Heart right ventricle (tissue), 16 donors: ENCODE measurements around the gene SNX33. TPM values are rescaled to one million over a fixed set of nuclear protein-coding genes. Genes with fewer than 3 reads are reported as not detected.
A peak's percentile ranks its signal among the peaks of the same experiment; 100 is the strongest.

Source experiments
- ATAC-seq, 8 donors: fragments of 200-7000 bp; cut with Tn5 transposase; one replicate each; pipeline ENCODE4 v1.9.1; 2020; ENCODE audit warnings: mild to moderate bottlenecking in 8 of 8, moderate library complexity in 8 of 8, moderate number of reproducible peaks in 1 of 8
- DNase-seq, 2 donors: peaks; one replicate each; pipeline ENCODE4 v3.0.0-alpha.2; 2020
- H3K27ac ChIP-seq, 10 donors: fragments of 200-600 bp; sonication (generic) in 2 of 10; one replicate each; pipeline versions ENCODE4 v1.5.0 to v1.8.0; 2020 to 2022; ENCODE audit warnings: mild to moderate bottlenecking in 3 of 10
- H3K27me3 ChIP-seq, 7 donors: fragments of 200-600 bp; one replicate each; pipeline ENCODE4 v1.8.0; 2021 to 2022; ENCODE audit warnings: mild to moderate bottlenecking in 2 of 7
- H3K36me3 ChIP-seq, 9 donors: fragments of 200-600 bp; sonication (generic) in 1 of 9; one replicate each; pipeline versions ENCODE4 v1.5.0 to v1.8.0; 2020 to 2022; ENCODE audit warnings: mild to moderate bottlenecking in 2 of 9
- H3K4me1 ChIP-seq, 9 donors: fragments of 200-600 bp; sonication (generic) in 1 of 9; one replicate each; pipeline versions ENCODE4 v1.5.0 to v1.8.0; 2020 to 2022; ENCODE audit warnings: mild to moderate bottlenecking in 4 of 9
- H3K4me3 ChIP-seq, 10 donors: fragments of 200-600 bp; sonication (generic) in 2 of 10; one replicate each; pipeline versions ENCODE4 v1.5.0 to v1.8.0; 2020 to 2022; ENCODE audit warnings: mild to moderate bottlenecking in 7 of 10, moderate library complexity in 2 of 10
- H3K9me3 ChIP-seq, 11 donors: fragments of 200-600 bp in 10 of 11; sonication (generic) in 2 of 11; one replicate each; pipeline versions ENCODE4 v1.5.0 to v1.8.0; 2013 to 2022; ENCODE audit warnings: mild to moderate bottlenecking in 2 of 11, control low read depth in 1 of 11, moderate library complexity in 1 of 11
- WGBS, 2 donors: extraction: QIAGEN DNeasy Blood & Tissue Kit; methylation state at CpG; one replicate each; pipeline ENCODE4 v1.1.7; 2013; ENCODE audit warnings: inconsistent platforms in 1 of 2; 5-methylcytosine and 5-hydroxymethylcytosine counted together
- intact Hi-C, 10 donors: fragments of 100-400 bp; cut with DNase I; formaldehyde crosslinking; loops; one replicate each; pipeline versions ENCODE4 v1.11.1 to v1.14.2; 2022
- long read RNA-seq, 3 donors: library from polyadenylated mRNA; unstranded; transcript quantifications; one replicate each; pipeline ENCODE4 v2.0.0, GENCODE V29; 2020 to 2021
- polyA plus RNA-seq, 2 donors: library from polyadenylated mRNA; stranded (reverse); fragments of 200-250 nt; gene quantifications; one replicate each; pipeline ENCODE4 v1.2.3, GENCODE V29; 2013
- total RNA-seq, 10 donors: library from RNA; stranded (reverse); fragmentation: NEBNext Ultra II Directional in 3 of 10; extraction: Animal tissue kit (Norgen Biotek cat#: 25700) in 3 of 10; gene quantifications; one replicate each; pipeline versions ENCODE4 v1.2.1 to v1.2.4, GENCODE V29; 2021 to 2023
- TF ChIP-seq, protein P1 (sequence below), 9 donors: fragments of 200-600 bp; sonication (generic) in 2 of 9; IDR thresholded peaks; one replicate each; pipeline versions ENCODE4 v1.5.0 to v1.8.0; 2021 to 2022; ENCODE audit warnings: antibody characterized with exemption in 9 of 9, mild to moderate bottlenecking in 5 of 9, moderate library complexity in 1 of 9
- donor health status: Arrhythmogenic right ventricular cardiomyopathy.
- donor health status: ischemic (EF 13 %, LVEDD 7.1; RV severe dilation, severe dysfunction).
- donor health status: healthy with polysubstance abuse.
- donor health status: DM: no; HTN: yes; CAD: no.
- donor health status: DM: no; HTN: no; CAD: no.
- donor health status: ischemic (EF 25% LVEDD 6.9; RV normal size, moderate dysfunction).
- donor health status: ischemic (EF 25% LVEDD 5.7; RV mildly dilated, moderate dysfunction).
- donor health status: healthy.
- donor health status: DM: yes; HTN: yes; CAD: no.
- donor health status: Ischemic cardiomyopathy.
- donor health status: ischemic (EF 35%, LVEDD 5.7; RV mildly dilated, moderate dysfunction).
- donor health status: nonischemic (EF 11% LVEDD 7.7; RV severe dilation, severe dysfunction).
- donor health status: DM: yes; HTN: yes; CAD: no.
- donor health status: PGD.
- donor health status: ischemic (EF 29% LVEDD 5.4; RV normal size, mild dysfunction).
- donor health status: nonischemic (EF 23%, LVEDD 6.1; RV moderate dilation, normal function).

SNX33 gene, protein sequence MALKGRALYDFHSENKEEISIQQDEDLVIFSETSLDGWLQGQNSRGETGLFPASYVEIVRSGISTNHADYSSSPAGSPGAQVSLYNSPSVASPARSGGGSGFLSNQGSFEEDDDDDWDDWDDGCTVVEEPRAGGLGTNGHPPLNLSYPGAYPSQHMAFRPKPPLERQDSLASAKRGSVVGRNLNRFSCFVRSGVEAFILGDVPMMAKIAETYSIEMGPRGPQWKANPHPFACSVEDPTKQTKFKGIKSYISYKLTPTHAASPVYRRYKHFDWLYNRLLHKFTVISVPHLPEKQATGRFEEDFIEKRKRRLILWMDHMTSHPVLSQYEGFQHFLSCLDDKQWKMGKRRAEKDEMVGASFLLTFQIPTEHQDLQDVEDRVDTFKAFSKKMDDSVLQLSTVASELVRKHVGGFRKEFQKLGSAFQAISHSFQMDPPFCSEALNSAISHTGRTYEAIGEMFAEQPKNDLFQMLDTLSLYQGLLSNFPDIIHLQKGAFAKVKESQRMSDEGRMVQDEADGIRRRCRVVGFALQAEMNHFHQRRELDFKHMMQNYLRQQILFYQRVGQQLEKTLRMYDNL
- total RNA-seq (10 to 100 TPM in 4 of 10 donors, 1 to 10 TPM in 6; 7.6 to 14.8 (median 9.8) TPM), polyA plus RNA-seq (1 to 10 TPM; 7.4 to 8.1 TPM)
- long read RNA-seq, donor 1, full-length matches to known transcripts: 5 of 6 reads
- long read RNA-seq, donor 1, partial matches to known transcripts: 0 of 6 reads
- long read RNA-seq, donor 1, other reads (novel, unspliced or antisense): 1 of 6 reads
- long read RNA-seq, donor 2, full-length matches to known transcripts: 7 of 10 reads
- long read RNA-seq, donor 2, partial matches to known transcripts: 0 of 10 reads
- long read RNA-seq, donor 2, other reads (novel, unspliced or antisense): 3 of 10 reads
- long read RNA-seq, donor 3, full-length matches to known transcripts: 5 of 7 reads
- long read RNA-seq, donor 3, partial matches to known transcripts: 0 of 7 reads
- long read RNA-seq, donor 3, other reads (novel, unspliced or antisense): 2 of 7 reads

DNA sequence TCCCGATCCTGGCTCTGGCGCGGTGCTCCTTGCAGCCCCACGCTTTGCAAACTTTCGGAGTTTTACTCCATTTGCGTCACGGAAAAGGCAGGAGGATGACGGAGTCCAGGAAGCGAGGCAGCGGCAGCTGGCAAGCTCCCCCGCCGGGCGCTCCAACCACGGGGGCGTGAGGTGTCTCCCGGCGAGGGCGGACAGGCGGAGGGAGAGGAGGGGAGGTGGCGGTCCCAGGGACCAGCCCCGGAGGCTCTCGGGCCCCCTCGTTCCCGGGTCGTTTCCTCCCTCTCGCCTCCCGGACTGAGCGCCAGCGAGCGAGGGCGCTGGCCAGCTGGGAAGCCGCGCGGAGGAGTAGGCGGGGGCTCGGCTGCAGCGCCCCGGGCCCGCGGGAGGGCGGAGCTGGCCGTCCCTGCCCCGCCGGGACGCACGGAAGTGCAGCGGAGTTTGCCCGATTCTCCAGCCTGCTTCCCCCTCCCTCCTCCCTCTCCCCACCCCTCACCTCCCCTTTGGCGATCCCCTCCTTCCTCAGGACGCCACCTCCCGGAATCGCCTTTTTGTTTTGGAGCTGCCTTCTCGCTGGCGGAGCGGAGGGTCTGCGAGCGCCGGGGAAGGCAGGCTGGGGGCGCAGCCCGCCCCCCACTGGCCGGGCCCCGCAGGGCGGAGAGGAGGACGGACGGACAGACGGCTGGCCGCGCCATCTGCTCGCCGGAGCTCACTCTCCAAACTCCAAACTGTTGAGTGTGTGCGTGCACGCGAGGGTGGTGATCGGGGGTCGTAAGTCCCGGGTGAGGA is at the start of gene SNX33:
TSS of gene SNX33 (plus strand) at position 543 of the 786 bp plus-strand sequence. CDS start 1,191 bp downstream, outside the sequence.
- Histone ChIP-seq H3K27me3 (peaks cover 0 to 5% (median 0%) of the 10 kb centered on the region in 7 donors), H3K27ac (peak within 1 kb of the TSS; percentile 90 to 98 (median 96)), H3K9me3 (no peaks in the 10 kb centered on the region), H3K36me3 (peaks cover 0 to 22% (median 0%) of the 10 kb centered on the region in 9 donors), H3K4me1 (peaks cover 33 to 59% (median 51%) of the 10 kb centered on the region in 9 donors), H3K4me3 (peak within 1 kb of the TSS; percentile 67 to 87 (median 77))
- TF ChIP-seq, protein P1, sequence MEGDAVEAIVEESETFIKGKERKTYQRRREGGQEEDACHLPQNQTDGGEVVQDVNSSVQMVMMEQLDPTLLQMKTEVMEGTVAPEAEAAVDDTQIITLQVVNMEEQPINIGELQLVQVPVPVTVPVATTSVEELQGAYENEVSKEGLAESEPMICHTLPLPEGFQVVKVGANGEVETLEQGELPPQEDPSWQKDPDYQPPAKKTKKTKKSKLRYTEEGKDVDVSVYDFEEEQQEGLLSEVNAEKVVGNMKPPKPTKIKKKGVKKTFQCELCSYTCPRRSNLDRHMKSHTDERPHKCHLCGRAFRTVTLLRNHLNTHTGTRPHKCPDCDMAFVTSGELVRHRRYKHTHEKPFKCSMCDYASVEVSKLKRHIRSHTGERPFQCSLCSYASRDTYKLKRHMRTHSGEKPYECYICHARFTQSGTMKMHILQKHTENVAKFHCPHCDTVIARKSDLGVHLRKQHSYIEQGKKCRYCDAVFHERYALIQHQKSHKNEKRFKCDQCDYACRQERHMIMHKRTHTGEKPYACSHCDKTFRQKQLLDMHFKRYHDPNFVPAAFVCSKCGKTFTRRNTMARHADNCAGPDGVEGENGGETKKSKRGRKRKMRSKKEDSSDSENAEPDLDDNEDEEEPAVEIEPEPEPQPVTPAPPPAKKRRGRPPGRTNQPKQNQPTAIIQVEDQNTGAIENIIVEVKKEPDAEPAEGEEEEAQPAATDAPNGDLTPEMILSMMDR (IDR thresholded peaks at IDR 0.05): peak; percentile 26 to 69 (median 52)
- ATAC-seq (peak; percentile 79 to 88 (median 82)), DNase-seq (peak; percentile 83 to 87)
- WGBS, 2 donors: 0 to 1% methylated on average over 56 to 76 of the region's 76 CpGs
- intact Hi-C loops: loop anchor here in 2 of 10 donors (2.0 to 10.0 kb wide), 2 partner anchors 195 to 257 kb away; partner anchors contain the start of gene FBXO22 (in 1 of the 2)

DNA sequence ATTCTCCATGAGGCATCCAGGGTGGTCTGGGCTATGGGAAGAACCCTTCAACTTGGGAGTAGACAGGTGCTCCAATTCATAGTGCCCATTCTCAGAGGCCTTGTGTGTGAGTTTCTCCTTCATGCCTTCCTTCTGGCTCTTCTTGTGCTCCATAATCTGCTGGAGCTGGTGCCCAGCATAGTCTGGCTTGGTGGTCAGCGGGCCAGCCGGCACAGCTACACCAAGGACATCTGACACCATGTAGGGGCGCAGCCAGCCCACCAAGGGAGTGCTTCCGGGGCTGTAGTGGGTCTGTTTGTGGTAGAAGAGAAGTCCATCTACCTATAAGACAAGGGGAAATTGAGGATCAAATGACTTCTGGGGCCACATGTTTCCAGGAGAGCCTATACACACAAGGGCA is 49.4 kb upstream of the SNX33 start:
- DNase-seq: no peak

DNA sequence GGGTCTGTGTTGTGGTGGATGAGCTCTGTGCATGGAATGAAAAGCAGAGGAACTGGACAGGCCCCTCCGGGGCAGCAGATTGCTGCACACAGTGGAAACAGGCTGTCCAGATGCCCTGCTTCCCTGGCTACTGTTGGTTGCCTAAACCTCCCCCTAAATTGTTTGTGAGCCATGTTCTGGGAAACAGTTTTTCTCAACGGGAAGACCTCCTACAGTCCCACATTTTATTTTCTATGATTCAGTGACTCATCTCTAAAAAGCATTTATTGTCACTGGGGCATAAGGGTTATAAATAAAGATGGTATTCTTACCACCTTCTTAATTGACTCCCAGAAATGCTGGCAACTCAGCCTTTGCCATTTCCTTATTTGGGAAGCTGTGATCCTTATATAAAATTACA is 48.3 kb upstream of the SNX33 start:
- Histone ChIP-seq H3K9me3 (no peaks in the 10 kb centered on the region), H3K27me3 (no peaks in the 10 kb centered on the region), H3K36me3 (peaks cover 0 to 98% (median 23%) of the 10 kb centered on the region in 9 donors), H3K4me1 (peaks cover 0 to 20% (median 13%) of the 10 kb centered on the region in 9 donors), H3K4me3 (no peak overlapping the region), H3K27ac (no peak overlapping the region)
- 67 to 73% methylated on average over 2 of the region's 2 CpGs for WGBS, 2 donors
- ATAC-seq (no peak), DNase-seq (no peak)
- intact Hi-C loops: loop anchor here in 1 of 10 donors (10.0 kb wide), 1 partner anchor 1315 kb away; no protein-coding TSS in a partner anchor
- TF ChIP-seq, protein P1 (IDR thresholded peaks at IDR 0.05): no peak

More for the DNA sequence above, 49.4 kb upstream of the SNX33 start:
- Histone ChIP-seq H3K4me1 (peaks cover 0 to 20% (median 13%) of the 10 kb centered on the region in 9 donors), H3K9me3 (no peaks in the 10 kb centered on the region), H3K36me3 (peaks cover 0 to 98% (median 23%) of the 10 kb centered on the region in 9 donors), H3K27me3 (no peaks in the 10 kb centered on the region), H3K27ac (peak overlapping the region in 1 of 10 donors; percentile 26), H3K4me3 (no peak overlapping the region)
- 86 to 96% methylated on average over 4 of the region's 4 CpGs for WGBS, 2 donors
- no peak for ATAC-seq
- TF ChIP-seq, protein P1 (IDR thresholded peaks at IDR 0.05): no peak
- intact Hi-C loops: loop anchor here in 1 of 10 donors (10.0 kb wide), 1 partner anchor 1316 kb away; no protein-coding TSS in a partner anchor
